HG02840 (cell line): ENCODE data around the gene PAQR4.
"Not testable (repeated sequence)": the region's sequence is repeated elsewhere in the genome, so short reads cannot be mapped to it uniquely, and the experiment has no call there.

ENCODE experiments used
- ATAC-seq: cut with Tn5 transposase; IDR thresholded peaks from one replicate; pipeline ENCODE4 v1.9.1; 2021; ENCODE audit warnings: mild to moderate bottlenecking, moderate library complexity, moderate number of reproducible peaks; ENCODE audit not compliant: unreplicated experiment, low FRiP score

Gene PAQR4

DNA sequence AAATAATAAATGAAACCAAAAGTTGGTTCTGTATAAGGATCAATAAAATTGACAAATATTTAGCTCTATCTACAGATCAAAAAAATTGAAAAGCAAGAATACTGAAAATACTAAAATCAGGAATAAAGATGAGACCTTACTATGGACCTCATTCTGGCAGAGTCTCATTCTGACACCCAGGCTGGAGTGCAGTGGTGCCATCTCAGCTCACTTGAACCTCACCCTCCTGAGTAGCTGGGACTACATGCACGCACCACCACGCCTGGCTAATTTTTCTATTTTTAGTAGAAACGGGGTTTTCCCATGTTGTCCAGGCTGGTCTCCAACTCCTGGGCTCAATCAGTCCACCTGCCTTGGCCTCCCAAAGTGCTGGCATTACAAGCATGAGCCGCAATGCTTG lies 27.1 kb upstream of the PAQR4 start:
- ATAC-seq = no peak

DNA sequence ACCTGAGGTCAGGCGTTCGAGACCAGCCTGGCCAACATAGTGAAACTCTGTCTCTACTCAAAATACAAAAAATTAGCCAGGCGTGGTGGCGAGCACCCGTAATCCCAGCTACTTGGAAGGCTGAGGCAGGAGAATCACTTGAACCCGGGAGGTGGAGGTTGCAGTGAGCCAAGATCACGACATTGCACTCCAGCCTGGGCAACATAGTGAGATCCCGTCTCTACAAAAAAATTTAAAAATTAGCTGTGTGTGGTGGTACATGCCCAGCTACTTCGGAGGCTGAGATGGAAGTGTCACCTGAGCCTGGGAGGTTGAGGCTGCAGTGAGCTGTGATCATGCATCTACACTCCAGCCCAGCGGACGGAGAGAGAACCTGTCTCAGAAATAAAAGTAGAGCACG lies 25.4 kb upstream of the PAQR4 start:
- ATAC-seq = not testable (repeated sequence)

- no peak for ATAC-seq
These were observed 22.5 kb upstream of the PAQR4 start for GRCh38 chr16:2946649-2947048.

GRCh38 chr16:2948807-2949704 lies 20.1 kb upstream of the PAQR4 start:
- ATAC-seq = no peak

DNA sequence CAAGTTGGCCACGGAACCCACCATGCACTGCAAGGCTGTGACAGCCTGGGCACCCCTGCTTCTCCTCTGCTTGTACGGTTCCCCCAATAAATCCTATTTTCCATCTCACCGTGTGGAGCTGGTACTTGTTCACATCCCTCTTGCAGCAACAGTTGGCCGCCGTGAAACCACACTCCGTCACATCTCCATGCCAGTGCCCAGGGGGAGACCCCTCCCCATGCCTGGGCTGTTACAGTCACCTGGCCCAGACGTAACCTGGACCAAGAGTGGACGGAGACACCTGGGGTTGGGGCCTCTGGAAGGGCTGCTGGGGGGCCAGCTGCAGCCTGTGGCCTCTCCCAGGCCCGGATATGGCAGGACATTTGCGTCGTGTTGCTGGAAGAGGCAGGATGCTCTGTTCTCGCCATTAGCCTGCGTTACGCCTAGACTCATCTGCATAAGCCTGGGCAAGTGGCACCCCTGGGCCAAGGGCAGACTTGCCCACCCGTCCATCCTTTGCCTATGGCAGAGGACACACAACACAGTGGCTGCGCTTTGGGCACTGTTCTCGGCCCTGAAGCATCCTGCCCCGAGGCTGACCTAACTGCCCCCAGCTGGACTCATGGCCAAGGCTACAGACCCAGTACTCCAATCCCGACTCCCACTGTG lies 19.3 kb upstream of the PAQR4 start:
- ATAC-seq = no peak

- no peak for ATAC-seq
These were observed 18.8 kb upstream of the PAQR4 start for GRCh38 chr16:2950353-2950724.

- ATAC-seq = no peak
These were observed 18.4 kb upstream of the PAQR4 start for GRCh38 chr16:2950773-2951172.

- ATAC-seq = no peak
These were observed 16.5 kb upstream of the PAQR4 start for GRCh38 chr16:2952679-2953078.

DNA sequence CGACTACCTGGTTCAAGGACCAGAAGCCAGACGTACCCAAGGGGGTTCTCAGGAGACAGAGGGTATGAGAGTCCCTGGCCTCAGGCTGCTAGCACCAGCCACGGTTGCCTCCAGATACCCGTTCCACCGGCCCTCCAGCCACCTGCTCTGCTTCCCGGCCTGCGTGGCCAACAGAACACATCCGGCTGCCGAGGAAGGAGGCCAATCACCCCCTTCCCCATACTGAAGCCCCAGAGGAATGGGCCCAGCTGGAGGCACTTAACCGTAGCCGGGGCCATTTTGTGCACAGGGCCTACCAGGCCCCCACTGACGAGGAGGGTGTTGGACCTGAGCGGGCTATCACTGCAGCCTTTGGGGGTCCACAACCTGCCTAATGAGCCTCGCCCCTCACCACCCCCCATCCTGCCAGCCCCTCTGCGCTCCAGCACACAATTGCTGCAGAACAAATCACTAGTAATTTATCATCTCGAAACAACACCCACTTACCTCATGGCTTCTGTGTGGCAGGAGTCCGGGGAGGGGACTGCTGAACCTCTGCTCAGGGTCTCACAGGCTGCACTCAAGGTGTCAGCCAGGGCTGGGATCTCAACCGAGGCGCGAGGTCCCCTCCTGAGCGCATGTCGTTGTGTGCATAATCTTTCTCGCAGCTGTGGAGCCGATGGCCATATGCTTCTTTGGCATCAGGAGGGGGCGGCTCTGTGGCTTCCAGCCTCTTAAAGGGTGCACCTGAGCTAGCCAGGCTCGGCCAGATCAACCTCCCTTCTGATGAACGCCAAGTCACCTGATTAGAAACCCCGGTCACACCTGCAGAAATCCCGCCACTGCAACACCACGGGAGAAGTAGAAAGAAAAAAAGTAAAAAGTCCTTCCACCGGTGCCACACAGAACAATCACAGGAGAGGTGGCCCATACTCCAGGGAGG lies 15.2 kb upstream of the PAQR4 start:
- ATAC-seq = no peak

DNA sequence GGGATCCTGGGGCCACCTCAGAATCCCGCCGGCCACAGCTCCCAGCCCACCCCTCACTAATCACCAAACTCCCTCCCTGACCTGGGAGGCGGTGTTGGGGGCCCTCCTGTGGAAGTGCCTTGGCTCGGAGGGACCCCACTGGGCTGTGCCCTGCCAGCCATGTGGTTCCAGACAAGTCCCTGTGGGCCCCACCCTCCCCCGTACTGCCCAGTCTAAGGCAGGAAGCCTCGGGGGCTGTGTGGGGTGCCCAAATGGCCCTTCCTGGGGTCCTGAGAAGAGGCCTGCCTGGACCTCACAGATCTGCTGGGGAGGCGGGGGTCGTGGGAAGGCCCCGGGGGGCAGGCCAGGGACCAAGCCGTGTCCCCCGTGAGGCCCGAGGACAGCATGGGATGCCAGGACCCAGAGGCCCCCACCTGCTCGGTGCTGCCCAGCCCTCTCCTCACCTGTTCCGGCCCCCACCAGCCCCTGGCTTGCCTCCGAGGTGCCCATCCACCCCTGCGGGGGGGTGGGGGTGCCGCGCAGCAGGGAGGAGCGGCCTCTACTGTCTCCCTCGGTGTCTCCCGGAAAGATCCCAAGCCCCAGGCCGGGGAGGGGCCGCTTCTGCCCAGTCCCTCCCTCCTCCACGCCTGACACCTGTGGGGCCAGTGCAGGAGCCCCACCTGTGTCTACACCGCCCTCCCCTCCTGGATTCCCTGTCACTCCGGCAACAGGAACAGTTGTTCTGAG lies 14.3 kb upstream of the PAQR4 start:
- ATAC-seq = no peak

DNA sequence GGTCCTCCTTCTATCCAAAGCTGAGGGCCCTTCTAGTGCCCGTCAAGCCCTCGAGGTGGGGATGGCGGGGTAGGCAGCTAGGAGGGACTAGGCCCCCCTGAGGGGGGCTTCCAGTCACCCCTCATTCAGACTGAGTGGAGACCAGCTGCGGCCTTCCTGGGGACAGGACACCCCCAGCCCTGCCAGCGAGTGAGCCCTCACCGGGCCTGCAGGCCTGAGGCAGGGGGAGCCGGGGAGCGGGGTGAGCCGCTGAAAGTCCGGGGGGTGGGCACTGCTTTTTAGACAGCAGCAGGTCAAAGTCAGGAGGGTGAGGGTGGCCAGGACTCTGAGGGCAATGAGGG lies 13.7 kb upstream of the PAQR4 start:
- no peak for ATAC-seq

GRCh38 chr16:2955779-2956578 lies 13.2 kb upstream of the PAQR4 start:
- ATAC-seq = no peak

DNA sequence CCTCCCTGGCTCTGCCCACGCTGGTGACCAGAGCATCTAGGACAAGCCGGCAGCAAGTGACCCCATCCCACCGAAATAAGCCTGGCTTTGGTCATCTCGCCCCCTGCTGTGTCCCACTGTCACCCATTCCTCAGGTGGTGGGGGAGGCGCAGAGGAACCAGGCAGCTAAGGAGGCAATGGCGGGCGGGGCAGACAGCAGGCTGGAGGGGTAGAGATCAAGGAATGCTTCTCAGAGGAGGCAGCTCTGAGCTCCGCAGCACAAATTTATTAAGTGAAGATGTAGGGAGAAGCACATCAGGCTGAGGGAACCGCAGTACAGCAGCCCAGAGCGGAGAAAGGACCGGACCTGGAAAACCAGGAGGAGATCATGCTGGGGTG lies 12.6 kb upstream of the PAQR4 start:
- no peak for ATAC-seq

DNA sequence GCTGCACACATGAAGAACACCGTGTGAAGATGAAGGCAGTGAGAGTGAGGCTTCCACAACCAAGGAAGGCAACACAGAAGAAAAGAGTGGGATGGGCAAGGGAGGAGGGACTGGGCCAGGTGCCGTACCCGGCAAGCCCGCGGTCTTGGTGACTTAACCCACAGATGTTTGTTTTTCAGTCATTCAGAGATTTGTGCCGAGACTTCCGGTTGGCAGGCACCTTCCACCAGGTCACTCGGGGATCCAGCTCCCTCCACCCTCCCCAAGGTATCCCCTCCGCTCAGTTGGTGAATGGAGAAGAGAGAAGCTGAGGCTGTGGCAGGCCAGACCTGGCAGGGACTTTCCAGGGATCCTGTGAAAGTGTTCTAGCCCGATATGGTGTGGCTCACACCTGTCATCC lies 9.9 kb upstream of the PAQR4 start:
- ATAC-seq = no peak

GRCh38 chr16:2960183-2961010 lies 8.8 kb upstream of the PAQR4 start:
- ATAC-seq = no peak

- ATAC-seq = no peak
These were observed 6.6 kb upstream of the PAQR4 start for GRCh38 chr16:2962334-2963073.

GRCh38 chr16:2963074-2963722 lies 6.0 kb upstream of the PAQR4 start:
- ATAC-seq = no peak
